H1 (cell line): Measurements from ENCODE around the gene KCNS3. TPM values are rescaled to one million over a fixed set of nuclear protein-coding genes. Genes with fewer than 3 reads are reported as not detected.

Experiments used
- CTCF ChIA-PET: fragments of 300-600 bp; sonication (Branson Sonifier 250); formaldehyde crosslinking; loops from one replicate; lab custom pipeline; 2021; ENCODE audit not compliant: partially characterized antibody; lab: Charles Lee
- POLR2A ChIA-PET: fragments of 300-600 bp; sonication (Branson Sonifier 250); formaldehyde crosslinking; loops from one replicate; lab custom pipeline; 2021; ENCODE audit warnings: inconsistent platforms; ENCODE audit not compliant: partially characterized antibody; lab: Charles Lee
- DNase-seq, 2 experiments: peaks; one replicate each; pipeline versions ENCODE4 v3.0.0 to v3.0.0-alpha.2; 2010 to 2022; ENCODE audit warnings: low spot score in 2 of 2, low read depth in 1 of 2, mixed read lengths in 1 of 2
- FAIRE-seq: peaks from 2 replicates; lab custom pipeline; 2011; peaks lifted over from hg19 to GRCh38; lab: Jason Lieb, UNC
- H2AFZ ChIP-seq: 2 replicates; pipeline ENCODE4 v1.8.1; 2012; ENCODE audit warnings: low read length, inconsistent platforms
- H2AK5ac ChIP-seq: 2 replicates; pipeline ENCODE4 v1.6.1; 2013; ENCODE audit warnings: low read depth, low read length
- H2BK120ac ChIP-seq: replicated peaks from 2 replicates; pipeline ENCODE3; 2013; ENCODE audit warnings: low read depth, low read length, inconsistent platforms
- H2BK12ac ChIP-seq: 2 replicates; pipeline ENCODE4 v1.6.1; 2013; ENCODE audit warnings: low read depth, low read length
- H2BK15ac ChIP-seq: 2 replicates; pipeline ENCODE4 v1.6.1; 2013; ENCODE audit warnings: low read length
- H2BK20ac ChIP-seq: 2 replicates; pipeline ENCODE4 v1.6.1; 2013; ENCODE audit warnings: low read length
- H2BK5ac ChIP-seq: 2 replicates; pipeline ENCODE4 v1.6.1; 2013; ENCODE audit warnings: low read depth, low read length
- H3K14ac ChIP-seq: 2 replicates; pipeline ENCODE4 v1.6.1; 2013; ENCODE audit warnings: inconsistent platforms; ENCODE audit not compliant: insufficient read length
- H3K18ac ChIP-seq: 2 replicates; pipeline ENCODE4 v1.6.1; 2013; ENCODE audit warnings: low read length; ENCODE audit errors: extremely low read depth
- H3K23ac ChIP-seq: 2 replicates; pipeline ENCODE4 v1.6.1; 2013; ENCODE audit warnings: inconsistent platforms; ENCODE audit not compliant: insufficient read length
- H3K23me2 ChIP-seq: 2 replicates; pipeline ENCODE4 v1.6.1; 2013; ENCODE audit warnings: low read depth, low read length
- H3K27ac ChIP-seq: 2 replicates; pipeline ENCODE4 v1.6.1; 2011; ENCODE audit warnings: low read depth, low read length, inconsistent platforms
- H3K27me3 ChIP-seq, 4 experiments: replicated peaks in 1 of 4; 1 replicate in 1 of 4; 2 replicates in 3 of 4; pipeline versions ENCODE4 v1.6.1 to v1.8.1; 2011 to 2013; ENCODE audit warnings: low read length in 3 of 4, mild to moderate bottlenecking in 3 of 4, inconsistent platforms in 2 of 4, mixed read lengths in 2 of 4, moderate library complexity in 1 of 4; ENCODE audit not compliant: control insufficient read depth in 3 of 4, insufficient read depth in 3 of 4; ENCODE audit errors: extremely low read depth in 1 of 4
- H3K36me3 ChIP-seq, 4 experiments: 2 replicates each; pipeline versions ENCODE4 v1.6.1 to v1.8.1; 2011 to 2013; ENCODE audit warnings: mild to moderate bottlenecking in 4 of 4, low read length in 3 of 4, moderate library complexity in 2 of 4, control low read depth in 1 of 4, inconsistent platforms in 1 of 4; ENCODE audit not compliant: insufficient read depth in 4 of 4, control insufficient read depth in 2 of 4
- H3K4ac ChIP-seq: replicated peaks from 2 replicates; pipeline ENCODE3; 2013; ENCODE audit warnings: low read length, low read depth, mixed read lengths, inconsistent platforms; ENCODE audit not compliant: insufficient read length
- H3K4me1 ChIP-seq, 4 experiments: replicated peaks in 1 of 4; 1 replicate in 1 of 4; 2 replicates in 3 of 4; pipeline versions ENCODE4 v1.6.1 to v1.8.1; 2011 to 2013; ENCODE audit warnings: low read length in 3 of 4, inconsistent platforms in 2 of 4, mixed read lengths in 1 of 4; ENCODE audit not compliant: insufficient read depth in 4 of 4, control insufficient read depth in 3 of 4
- H3K4me2 ChIP-seq, 2 experiments: 2 replicates each; pipeline versions ENCODE4 v1.6.1 to v1.8.1; 2011 to 2013; ENCODE audit warnings: low read depth in 2 of 2, low read length in 2 of 2, control low read depth in 1 of 2, inconsistent platforms in 1 of 2, mild to moderate bottlenecking in 1 of 2; ENCODE audit not compliant: insufficient read depth in 1 of 2
- H3K4me3 ChIP-seq, 4 experiments: fragments of 200-600, 300-600 bp in 1 of 4; sonication (generic), shearing (Covaris generic), sonication (Bioruptor Twin) in 1 of 4; 2 replicates each; pipeline versions ENCODE4 v1.5.1 to v1.8.1; 2011 to 2016; ENCODE audit warnings: low read length in 4 of 4, low read depth in 3 of 4, control low read depth in 2 of 4, inconsistent platforms in 2 of 4, mild to moderate bottlenecking in 2 of 4, mixed read lengths in 1 of 4, moderate library complexity in 1 of 4; ENCODE audit not compliant: insufficient read depth in 2 of 4; ENCODE audit errors: extremely low read depth in 1 of 4
- H3K56ac ChIP-seq: replicated peaks from 2 replicates; pipeline ENCODE3; 2013; ENCODE audit warnings: low read depth, mild to moderate bottlenecking, mixed read lengths, low read length, inconsistent platforms; ENCODE audit not compliant: insufficient read length
- H3K79me1 ChIP-seq: 2 replicates; pipeline ENCODE4 v1.6.1; 2013; ENCODE audit warnings: low read depth, low read length, control low read depth
- H3K79me2 ChIP-seq, 2 experiments: 2 replicates each; pipeline versions ENCODE4 v1.6.1 to v1.8.1; 2012 to 2013; ENCODE audit warnings: low read length in 2 of 2, mild to moderate bottlenecking in 2 of 2, inconsistent platforms in 1 of 2; ENCODE audit not compliant: insufficient read depth in 2 of 2, control insufficient read depth in 1 of 2
- H3K9ac ChIP-seq, 4 experiments: replicated peaks in 1 of 4; 1 replicate in 1 of 4; 2 replicates in 3 of 4; pipeline versions ENCODE4 v1.6.1 to v1.8.1; 2011 to 2013; ENCODE audit warnings: low read depth in 3 of 4, low read length in 3 of 4, control low read depth in 2 of 4, mild to moderate bottlenecking in 2 of 4, moderate library complexity in 2 of 4, inconsistent platforms in 1 of 4; ENCODE audit errors: extremely low read depth in 1 of 4
- H3K9me3 ChIP-seq, 2 experiments: 2 replicates each; pipeline versions ENCODE4 v1.6.1 to v1.8.1; 2012 to 2013; ENCODE audit warnings: mild to moderate bottlenecking in 2 of 2, moderate library complexity in 2 of 2, control low read depth in 1 of 2, inconsistent platforms in 1 of 2, low read depth in 1 of 2, low read length in 1 of 2, mixed read lengths in 1 of 2; ENCODE audit not compliant: insufficient read depth in 2 of 2
- H4K20me1 ChIP-seq, 2 experiments: replicated peaks in 1 of 2; 2 replicates each; pipeline versions ENCODE3 to v1.8.1; 2011 to 2013; ENCODE audit warnings: inconsistent platforms in 2 of 2, low read length in 2 of 2, mild to moderate bottlenecking in 1 of 2; ENCODE audit not compliant: insufficient read depth in 2 of 2, control insufficient read depth in 1 of 2
- H4K5ac ChIP-seq: 2 replicates; pipeline ENCODE4 v1.6.1; 2013; ENCODE audit warnings: low read length, low read depth, mixed read lengths, inconsistent platforms; ENCODE audit not compliant: insufficient read length
- H4K8ac ChIP-seq: 2 replicates; pipeline ENCODE4 v1.8.0; 2013; ENCODE audit warnings: mild to moderate bottlenecking, moderate library complexity, low read length, inconsistent platforms; ENCODE audit not compliant: insufficient read depth; ENCODE audit errors: extremely low read depth
- H4K91ac ChIP-seq: replicated peaks from 2 replicates; pipeline ENCODE3; 2013; ENCODE audit warnings: low read length, mixed read lengths, inconsistent platforms; ENCODE audit not compliant: insufficient read length
- ASH2L ChIP-seq: fragments of 200-600, 300-600 bp; sonication (generic); IDR thresholded peaks from one replicate; pipeline ENCODE4 v1.7.1; 2017; ENCODE audit warnings: low read length
- BACH1 ChIP-seq: IDR thresholded peaks from 2 replicates; pipeline ENCODE4 v1.6.1; 2012; ENCODE audit warnings: low read length, improper control_type of control experiment
- CBX5 ChIP-seq: fragments of 300-800, 300-1000 bp; sonication (generic); IDR thresholded peaks from 2 replicates; pipeline ENCODE4 v1.7.1; 2016; ENCODE audit warnings: antibody characterized with exemption, low read length, low read depth
- CEBPB ChIP-seq: IDR thresholded peaks from 2 replicates; pipeline ENCODE4 v1.6.1; 2012; ENCODE audit warnings: low read depth, low read length
- CHD1 ChIP-seq: IDR thresholded peaks from 2 replicates; pipeline ENCODE4 v1.6.1; 2012; ENCODE audit warnings: low read depth, low read length, improper control_type of control experiment
- JUND ChIP-seq: IDR thresholded peaks from 2 replicates; pipeline ENCODE4 v1.6.1; 2011; ENCODE audit warnings: mild to moderate bottlenecking, improper control_type of control experiment, low read length
- MAFK ChIP-seq: IDR thresholded peaks from 2 replicates; pipeline ENCODE4 v1.6.1; 2012; ENCODE audit warnings: low read depth, mild to moderate bottlenecking, improper control_type of control experiment, low read length
- NANOG ChIP-seq: IDR thresholded peaks from 2 replicates; pipeline ENCODE4 v1.6.1; 2011; ENCODE audit warnings: low read length, low read depth, mild to moderate bottlenecking, inconsistent platforms; ENCODE audit not compliant: insufficient read depth, poor library complexity, severe bottlenecking
- PHF8 ChIP-seq: fragments of 200-600 bp; sonication (generic); conservative IDR thresholded peaks from 2 replicates; pipeline ENCODE4 v1.7.1; 2012; ENCODE audit warnings: low read depth, mild to moderate bottlenecking, inconsistent platforms, low read length, moderate library complexity
- RAD21 ChIP-seq, 2 experiments: IDR thresholded peaks in 1 of 2; conservative IDR thresholded peaks in 1 of 2; 2 replicates each; pipeline ENCODE4 v1.6.1; 2011; ENCODE audit warnings: low read depth in 2 of 2, low read length in 2 of 2, improper control_type of control experiment in 1 of 2, inconsistent platforms in 1 of 2, mild to moderate bottlenecking in 1 of 2, moderate library complexity in 1 of 2
- RBBP5 ChIP-seq: IDR thresholded peaks from 2 replicates; pipeline ENCODE4 v1.7.1; 2012; ENCODE audit warnings: low read depth, mild to moderate bottlenecking, inconsistent platforms, low read length, moderate library complexity, borderline replicate concordance
- SAP30 ChIP-seq: fragments of 300-600 bp; sonication (generic); IDR thresholded peaks from 2 replicates; pipeline ENCODE4 v1.7.1; 2012; ENCODE audit warnings: low read length, moderate library complexity, mild to moderate bottlenecking, inconsistent platforms; ENCODE audit not compliant: insufficient read depth, insufficient replicate concordance
- SP1 ChIP-seq: IDR thresholded peaks from 2 replicates; pipeline ENCODE4 v1.6.1; 2011; ENCODE audit warnings: low read depth, low read length
- SP2 ChIP-seq: IDR thresholded peaks from 2 replicates; pipeline ENCODE4 v1.6.1; 2012; ENCODE audit warnings: mild to moderate bottlenecking, low read length, inconsistent platforms
- SRF ChIP-seq: IDR thresholded peaks from 2 replicates; pipeline ENCODE4 v1.6.1; 2011; ENCODE audit warnings: mild to moderate bottlenecking, low read depth, low read length, moderate library complexity
- WGBS, 2 experiments: shearing (Covaris generic) in 1 of 2; methylation state at CpG; one replicate each; pipeline versions ENCODE4 v1.1.6 to v1.1.7; 2013 to 2015; ENCODE audit warnings: low lambda C conversion rate in 2 of 2, mixed read lengths in 2 of 2, inconsistent platforms in 1 of 2, low coverage in 1 of 2, missing lambda C conversion rate in 1 of 2; ENCODE audit not compliant: insufficient replicate concordance in 2 of 2, insufficient coverage in 1 of 2, insufficient read length in 1 of 2; ENCODE audit errors: extremely low coverage in 1 of 2, missing lambda C conversion rate in 1 of 2; 5-methylcytosine and 5-hydroxymethylcytosine counted together
- polyA plus RNA-seq, 7 experiments: library from polyadenylated mRNA; depleted of rRNA in 3 of 7; stranded (reverse) in 5 of 7; unstranded in 2 of 7; fragments of >200 nt in 5 of 7; fragments of 200-250 nt in 2 of 7; gene quantifications; 1 replicate in 5 of 7; 2 replicates in 1 of 7; 4 replicates in 1 of 7; pipeline versions ENCODE4 v1.2.1 to v1.2.3, GENCODE V29; 2011 to 2013; ENCODE audit warnings: missing spikeins in 2 of 7, mixed read lengths in 2 of 7
- total RNA-seq: library from RNA; stranded (reverse); fragmentation: NEBNext Ultra II Directional; extraction: Animal tissue kit (Norgen Biotek cat#: 25700); gene quantifications from 2 replicates; pipeline ENCODE4 v1.2.1, GENCODE V29; 2021

KCNS3 gene
- total and polyA plus RNA-seq, 2 of the 8 experiments (the other 6 are each of a cell fraction or from before 2014, with no cell fraction given), result 22.7 to 23.0 TPM

- H2BK12ac ChIP-seq, result no peak overlapping the region
- no peaks in the 10 kb centered on the region for H3K79me1 ChIP-seq
- no peak overlapping the region for H3K4ac ChIP-seq
- H4K8ac ChIP-seq, result no peak overlapping the region; the same call in 1 of the 2 replicates
- POLR2A ChIA-PET, result no interaction called here
- no peak overlapping the region for H4K5ac ChIP-seq
- H3K79me2 ChIP-seq, result no peaks in the 10 kb centered on the region
- no peaks in the 10 kb centered on the region for H4K20me1 ChIP-seq
- H3K4me3 ChIP-seq, result no peak overlapping the region
- CTCF ChIA-PET, result interaction anchor here (0.7 to 8.2 kb wide), 15 partner anchors 10 to 529 kb away, joined by 3 to 76 read pairs (median 5); no protein-coding TSS in a partner anchor
- no peaks in the 10 kb centered on the region for H3K36me3 ChIP-seq
- H4K91ac ChIP-seq, result no peak overlapping the region
- no peak overlapping the region for H3K4me2 ChIP-seq
- H3K18ac ChIP-seq, result no peak overlapping the region
- no peaks in the 10 kb centered on the region for H3K4me1 ChIP-seq
- H2BK15ac ChIP-seq, result no peak overlapping the region
- no peak overlapping the region for H2AFZ ChIP-seq
- H3K27ac ChIP-seq, result no peak overlapping the region
- H2BK20ac ChIP-seq, result no peak overlapping the region
- FAIRE-seq, result no peak
- H3K27me3 ChIP-seq, result no peaks in the 10 kb centered on the region
- H2AK5ac ChIP-seq, result no peak overlapping the region
- H2BK120ac ChIP-seq, result no peak overlapping the region
- H3K23ac ChIP-seq, result no peak overlapping the region
- H3K9me3 ChIP-seq, result no peaks in the 10 kb centered on the region
- no peaks in the 10 kb centered on the region for H3K23me2 ChIP-seq
- no peak overlapping the region for H2BK5ac ChIP-seq
- H3K56ac ChIP-seq, result no peak overlapping the region
- WGBS, 2 experiments, result 92% methylated on average over 4 of the region's 4 CpGs; no CpG with 5 or more reads in 1 of the 2 experiments
- DNase-seq, result no peak
- H3K14ac ChIP-seq, result no peak overlapping the region
- no peak overlapping the region for H3K9ac ChIP-seq
- TF ChIP-seq NANOG, result no peak
- TF ChIP-seq SRF, result no peak
- TF ChIP-seq JUND, result no peak
- no peak for TF ChIP-seq CEBPB
- TF ChIP-seq SP2, result no peak
- TF ChIP-seq SP1, result no peak
- TF ChIP-seq RBBP5, result no peak
- TF ChIP-seq RAD21 (IDR thresholded peaks at IDR 0.05 in 1 of 2, conservative IDR thresholded peaks at IDR 0.05 in 1 of 2; ENCODE audit: low read depth in 2 of 2, low read length in 2 of 2), result no peak
- no peak for TF ChIP-seq PHF8
- TF ChIP-seq MAFK, result no peak
- no peak for TF ChIP-seq BACH1
- TF ChIP-seq CBX5, result no peak
- TF ChIP-seq SAP30, result no peak
- no peak for TF ChIP-seq CHD1
- TF ChIP-seq ASH2L, result no peak
Measured at GRCh38 chr2:17850151-17850550, 28.3 kb upstream of the KCNS3 start.
